K562 (cell line): ENCODE measurements around the gene RERE. TPM values are rescaled to one million over a fixed set of nuclear protein-coding genes. Genes with fewer than 3 reads are reported as not detected.

Experiments used
- CHCHD3 ChIP-seq: fragments of 250-450 bp; sonication (Bioruptor Pico); IDR thresholded peaks from 2 replicates; pipeline ENCODE4 v2.1.2; 2022; ENCODE audit warnings: mild to moderate bottlenecking
- FOXJ3 ChIP-seq: sonication (generic); formaldehyde crosslinking; IDR thresholded peaks from 2 replicates; pipeline ENCODE4 v1.4.0; 2020; ENCODE audit warnings: mild to moderate bottlenecking, missing genetic modification reagents
- GTF2F1 ChIP-seq: IDR thresholded peaks from 2 replicates; pipeline ENCODE4 v1.6.1; 2011; ENCODE audit warnings: low read depth, low read length, improper control_type of control experiment
- MAFF ChIP-seq: IDR thresholded peaks from 2 replicates; pipeline ENCODE4 v1.6.1; 2012; ENCODE audit warnings: low read length, improper control_type of control experiment
- POLR2G ChIP-seq: fragments of 200-400 bp; formaldehyde crosslinking; IDR thresholded peaks from 2 replicates; pipeline ENCODE4 v1.6.1; 2017; ENCODE audit warnings: low read depth, mild to moderate bottlenecking, antibody characterized with exemption, low read length, moderate library complexity
- RAD21 ChIP-seq, 2 experiments: fragments of 250-450 bp in 1 of 2; fragments of 450-650 bp in 1 of 2; sonication (Bioruptor Pico) in 1 of 2; formaldehyde crosslinking in 1 of 2; IDR thresholded peaks in 1 of 2; conservative IDR thresholded peaks in 1 of 2; 2 replicates each; pipeline versions ENCODE4 v1.4.0 to v1.8.0; 2020 to 2022; ENCODE audit warnings: mild to moderate bottlenecking in 2 of 2, moderate library complexity in 1 of 2
- RBM22 ChIP-seq: fragments of 200-400 bp; formaldehyde crosslinking; IDR thresholded peaks from 2 replicates; pipeline ENCODE4 v1.6.1; 2018; ENCODE audit warnings: low read length, low read depth; ENCODE audit not compliant: poor library complexity, severe bottlenecking
- SUPT5H ChIP-seq: fragments of 450-650 bp; IDR thresholded peaks from 2 replicates; pipeline ENCODE4 v1.6.1; 2016
- TCFL5 ChIP-seq: fragments of 250-450 bp; sonication (Bioruptor Pico); conservative IDR thresholded peaks from 2 replicates; pipeline ENCODE4 v1.6.1; 2021; ENCODE audit warnings: mild to moderate bottlenecking, moderate library complexity, matching md5 sums
- YY1 ChIP-seq, 3 experiments: IDR thresholded peaks; 2 replicates each; pipeline ENCODE4 v1.6.1; 2011; ENCODE audit warnings: low read length in 2 of 3, mild to moderate bottlenecking in 2 of 3, moderate library complexity in 2 of 3, borderline replicate concordance in 1 of 3, control low read depth in 1 of 3, low read depth in 1 of 3; ENCODE audit not compliant: insufficient read depth in 3 of 3, insufficient replicate concordance in 2 of 3, control insufficient read depth in 1 of 3, insufficient read length in 1 of 3; ENCODE audit errors: extremely low read depth in 1 of 3
- ZBTB40 ChIP-seq, 2 experiments: fragments of 450-650 bp in 1 of 2; sonication (generic) in 1 of 2; formaldehyde crosslinking in 1 of 2; IDR thresholded peaks; 2 replicates each; pipeline versions ENCODE4 v1.7.1 to v1.9.0; 2016 to 2022; ENCODE audit warnings: inconsistent platforms in 1 of 2, mild to moderate bottlenecking in 1 of 2, missing genetic modification reagents in 1 of 2
- ZBTB7A ChIP-seq: IDR thresholded peaks from 2 replicates; pipeline ENCODE4 v1.6.1; 2011; ENCODE audit warnings: low read depth, mild to moderate bottlenecking, low read length, moderate library complexity, borderline replicate concordance; ENCODE audit not compliant: control insufficient read depth
- ZC3H4 ChIP-seq: sonication (generic); formaldehyde crosslinking; IDR thresholded peaks from 2 replicates; pipeline ENCODE4 v1.9.0; 2021; ENCODE audit warnings: missing genetic modification reagents, borderline replicate concordance
- ZNF668 ChIP-seq: fragments of 250-450 bp; sonication (Bioruptor Pico); IDR thresholded peaks from 2 replicates; pipeline ENCODE4 v1.8.0; 2022; ENCODE audit warnings: mild to moderate bottlenecking, inconsistent platforms
- polyA plus RNA-seq, 8 experiments: library from polyadenylated mRNA; depleted of rRNA in 4 of 8; stranded (reverse) in 5 of 8; unstranded in 3 of 8; fragments of >200 nt; fragmentation: Nextera tagmentation in 2 of 8; fragmentation: Illumina TruSeq in 1 of 8; extraction: Ambion mirVana in 2 of 8; extraction: Trizol in 1 of 8; gene quantifications; 2 replicates each; pipeline versions ENCODE4 v1.2.1 to v1.2.3, GENCODE V29; 2011 to 2014; ENCODE audit warnings: inconsistent platforms in 1 of 8, missing spikeins in 1 of 8
- total RNA-seq, 7 experiments: library from RNA; depleted of rRNA in 6 of 7; stranded (reverse); fragments of >200 nt in 6 of 7; fragmentation: Illumina TruSeq in 2 of 7; extraction: Trizol in 2 of 7; gene quantifications; 2 replicates each; pipeline versions ENCODE4 v1.2.1 to v1.2.3, GENCODE V29; 2011 to 2021; ENCODE audit warnings: low replicate concordance in 1 of 7
- TF ChIP-seq, protein P1 (sequence below): fragments of 250-450 bp; sonication (Bioruptor Pico); IDR thresholded peaks from 2 replicates; pipeline ENCODE4 v1.4.0; 2020; ENCODE audit warnings: borderline replicate concordance

Gene RERE
- total and polyA plus RNA-seq, 9 of the 15 experiments (the other 6 are each of a cell fraction or from before 2014, with no cell fraction given): 3.0 to 51.5 (median 13.4) TPM

GRCh38 chr1:8862528-8862927, 45.1 kb upstream of the RERE start (continued):
- TF ChIP-seq ZBTB40 (IDR thresholded peaks at IDR 0.05) (no peak), ZBTB40 (CRISPR knock-in tag; IDR thresholded peaks at IDR 0.05) (no peak), GTF2F1 (no peak), ZNF668 (CRISPR knock-in tag) (no peak), MAFF (no peak), POLR2G (peak; percentile 54; the same call in 1 of the 2 replicates), CHCHD3 (no peak), ZBTB7A (peak; percentile 92), RAD21 (CRISPR knock-in tag; conservative IDR thresholded peaks at IDR 0.05 in 1 of 2, IDR thresholded peaks at IDR 0.05 in 1 of 2) (peak in 1 of 2 experiments; percentile 45; a peak in 1 of 4 replicates), SUPT5H (no peak; the same call in 1 of the 2 replicates), TCFL5 (CRISPR knock-in tag) (no peak), ZC3H4 (no peak), YY1 (IDR thresholded peaks at IDR 0.05; ENCODE audit: borderline replicate concordance in 1 of 3, control insufficient read depth in 1 of 3, extremely low read depth in 1 of 3, insufficient read depth in 3 of 3, insufficient read length in 1 of 3, insufficient replicate concordance in 2 of 3, low read depth in 1 of 3, low read length in 2 of 3) (no peak), FOXJ3 (CRISPR knock-in tag) (no peak), RBM22 (peak; percentile 27)
- TF ChIP-seq, protein P1, sequence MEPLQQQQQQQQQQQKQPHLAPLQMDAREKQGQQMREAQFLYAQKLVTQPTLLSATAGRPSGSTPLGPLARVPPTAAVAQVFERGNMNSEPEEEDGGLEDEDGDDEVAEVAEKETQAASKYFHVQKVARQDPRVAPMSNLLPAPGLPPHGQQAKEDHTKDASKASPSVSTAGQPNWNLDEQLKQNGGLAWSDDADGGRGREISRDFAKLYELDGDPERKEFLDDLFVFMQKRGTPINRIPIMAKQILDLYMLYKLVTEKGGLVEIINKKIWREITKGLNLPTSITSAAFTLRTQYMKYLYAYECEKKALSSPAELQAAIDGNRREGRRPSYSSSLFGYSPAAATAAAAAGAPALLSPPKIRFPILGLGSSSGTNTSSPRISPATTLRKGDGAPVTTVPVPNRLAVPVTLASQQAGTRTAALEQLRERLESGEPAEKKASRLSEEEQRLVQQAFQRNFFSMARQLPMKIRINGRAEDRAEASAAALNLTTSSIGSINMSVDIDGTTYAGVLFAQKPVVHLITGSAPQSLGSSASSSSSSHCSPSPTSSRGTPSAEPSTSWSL (CRISPR knock-in tag): no peak
